ENCODE results near the gene YWHAQ. TPM values are rescaled to one million over a fixed set of nuclear protein-coding genes. Genes with fewer than 3 reads are reported as not detected.
A peak's percentile ranks its signal among the peaks of the same experiment; 100 is the strongest.

YWHAQ gene
- total and polyA plus RNA-seq, 8 donors: 104 to 226 (median 150) TPM

DNA sequence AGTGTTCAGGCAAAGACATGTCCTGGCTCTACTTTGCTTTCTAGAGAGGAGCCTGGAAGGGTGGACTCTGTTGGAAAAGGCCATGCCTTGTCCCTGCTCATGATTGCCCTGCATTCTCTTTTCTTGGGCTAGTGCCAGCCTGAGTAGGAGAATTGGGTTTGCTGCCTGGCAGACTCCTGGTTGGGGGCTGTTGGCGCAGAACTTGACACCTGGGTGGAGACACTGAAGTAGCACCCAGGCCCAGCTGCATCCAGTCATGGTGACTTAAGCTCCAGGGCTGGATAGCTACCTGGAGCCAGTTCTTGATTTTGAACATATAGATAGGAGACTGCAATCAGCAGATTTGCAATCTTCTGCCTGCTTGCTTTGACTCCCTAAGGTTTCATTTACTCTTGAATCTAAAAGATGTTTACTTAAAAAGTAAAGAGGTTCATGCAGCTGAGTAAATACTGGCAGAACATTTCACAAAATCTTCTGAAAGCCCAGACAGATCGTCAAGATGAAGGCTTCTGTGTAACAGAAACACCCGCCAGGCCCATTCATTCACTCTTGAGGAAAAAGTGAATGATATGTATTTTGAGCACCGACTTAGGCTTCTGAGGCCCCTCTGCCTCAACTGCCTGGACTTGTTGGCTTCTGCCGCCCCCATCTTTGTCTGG, 38.0 kb upstream of the YWHAQ start:
- peak overlapping the region in 2 of 5 donors; percentile 36 to 51 for H3K27ac ChIP-seq
- H3K27me3 ChIP-seq: no peaks in the 10 kb centered on the region
- H3K4me3 ChIP-seq: no peak overlapping the region
- H3K4me1 ChIP-seq: peaks cover 10 to 13% (median 13%) of the 10 kb centered on the region in 4 donors
- 32 to 56% (median 44%) methylated on average over 5 of the region's 5 CpGs for WGBS, 5 donors
- DNase-seq: peak; percentile 29
- H3K9me3 ChIP-seq: no peaks in the 10 kb centered on the region
- H3K36me3 ChIP-seq: no peaks in the 10 kb centered on the region
- intact Hi-C loops (cut with DNase I; ENCODE audit: low total_unique reads): no loop called here
- no peak for TF ChIP-seq POLR2A (IDR thresholded peaks at IDR 0.05)
- TF ChIP-seq, protein P1, sequence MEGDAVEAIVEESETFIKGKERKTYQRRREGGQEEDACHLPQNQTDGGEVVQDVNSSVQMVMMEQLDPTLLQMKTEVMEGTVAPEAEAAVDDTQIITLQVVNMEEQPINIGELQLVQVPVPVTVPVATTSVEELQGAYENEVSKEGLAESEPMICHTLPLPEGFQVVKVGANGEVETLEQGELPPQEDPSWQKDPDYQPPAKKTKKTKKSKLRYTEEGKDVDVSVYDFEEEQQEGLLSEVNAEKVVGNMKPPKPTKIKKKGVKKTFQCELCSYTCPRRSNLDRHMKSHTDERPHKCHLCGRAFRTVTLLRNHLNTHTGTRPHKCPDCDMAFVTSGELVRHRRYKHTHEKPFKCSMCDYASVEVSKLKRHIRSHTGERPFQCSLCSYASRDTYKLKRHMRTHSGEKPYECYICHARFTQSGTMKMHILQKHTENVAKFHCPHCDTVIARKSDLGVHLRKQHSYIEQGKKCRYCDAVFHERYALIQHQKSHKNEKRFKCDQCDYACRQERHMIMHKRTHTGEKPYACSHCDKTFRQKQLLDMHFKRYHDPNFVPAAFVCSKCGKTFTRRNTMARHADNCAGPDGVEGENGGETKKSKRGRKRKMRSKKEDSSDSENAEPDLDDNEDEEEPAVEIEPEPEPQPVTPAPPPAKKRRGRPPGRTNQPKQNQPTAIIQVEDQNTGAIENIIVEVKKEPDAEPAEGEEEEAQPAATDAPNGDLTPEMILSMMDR (IDR thresholded peaks at IDR 0.05): no peak
- TF ChIP-seq EP300 (IDR thresholded peaks at IDR 0.05): no peak
- TF ChIP-seq POLR2AphosphoS5 (IDR thresholded peaks at IDR 0.05): no peak

DNA sequence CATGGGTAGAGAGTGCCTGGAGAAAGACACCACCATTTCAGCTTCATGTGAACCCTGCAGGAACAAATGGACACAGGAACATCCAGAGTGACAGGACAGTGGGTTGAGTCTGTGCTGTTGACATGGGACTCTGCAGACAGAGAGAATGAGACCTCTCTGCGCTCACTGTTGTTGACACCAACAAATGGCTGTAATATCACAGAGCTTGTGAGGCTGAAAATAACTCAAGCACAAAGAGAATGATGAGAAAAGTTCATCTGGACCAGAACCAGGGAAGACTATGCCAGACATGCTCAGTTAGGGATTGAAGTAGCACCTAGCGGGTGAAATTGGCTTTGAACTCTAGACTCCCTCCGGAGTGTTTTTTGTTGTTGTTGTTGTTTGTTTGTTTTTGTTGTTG, 37.0 kb upstream of the YWHAQ start:
- TF ChIP-seq POLR2AphosphoS5 (IDR thresholded peaks at IDR 0.05) (no peak), EP300 (IDR thresholded peaks at IDR 0.05) (no peak), POLR2A (IDR thresholded peaks at IDR 0.05) (no peak)
- TF ChIP-seq, protein P1 (IDR thresholded peaks at IDR 0.05): no peak
- Histone ChIP-seq H3K9me3 (no peaks in the 10 kb centered on the region), H3K4me3 (no peak overlapping the region), H3K36me3 (no peaks in the 10 kb centered on the region), H3K27ac (no peak overlapping the region), H3K4me1 (peaks cover 10 to 13% (median 13%) of the 10 kb centered on the region in 4 donors), H3K27me3 (no peaks in the 10 kb centered on the region)
- intact Hi-C loops (cut with DNase I; ENCODE audit: low total_unique reads): no loop called here
- DNase-seq: no peak
- WGBS, 5 donors: 87 to 97% (median 94%) methylated on average over 3 of the region's 3 CpGs

DNA sequence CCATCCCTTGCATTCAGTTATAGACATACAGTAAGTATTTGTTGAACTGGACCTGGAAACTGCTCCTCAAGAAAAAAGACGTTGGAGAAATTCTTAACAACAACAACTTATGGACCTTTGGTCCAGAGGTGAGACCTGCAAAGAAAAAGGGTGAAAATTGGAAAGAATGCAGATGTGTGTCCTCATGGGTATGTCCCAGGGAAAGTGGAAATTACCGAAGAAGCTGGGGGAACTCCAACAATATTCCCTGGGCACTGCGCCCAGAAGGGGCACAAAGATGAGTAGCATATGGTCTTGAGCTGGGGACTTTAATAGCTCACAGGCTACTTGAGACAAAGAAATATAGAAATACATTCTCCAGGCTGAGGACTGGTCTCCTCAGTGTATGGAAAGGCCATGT, 35.5 kb upstream of the YWHAQ start:
- DNase-seq: no peak
- H3K36me3 ChIP-seq: no peaks in the 10 kb centered on the region

DNA sequence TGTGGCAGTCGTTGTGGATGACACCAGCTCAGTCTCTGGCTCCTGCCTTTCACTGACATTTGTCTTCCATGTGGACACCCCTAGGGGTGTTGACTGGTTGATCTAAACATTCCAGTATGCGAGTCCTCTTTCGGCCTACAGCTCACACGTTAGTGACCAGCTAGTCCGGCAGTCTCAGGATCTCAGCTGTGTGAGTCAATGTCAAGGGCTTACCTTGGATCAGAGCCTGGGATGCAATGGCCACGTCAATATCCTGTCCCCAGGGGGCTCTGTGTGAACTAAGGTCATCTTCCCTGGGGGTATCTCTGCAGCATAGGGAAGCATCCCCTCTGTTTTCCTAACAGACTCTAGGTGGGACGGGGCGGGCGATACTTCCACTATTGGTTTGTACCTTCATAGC, 35.1 kb upstream of the YWHAQ start:
- no peak overlapping the region for H3K27ac ChIP-seq
- no peaks in the 10 kb centered on the region for H3K36me3 ChIP-seq
- H3K4me1 ChIP-seq: peaks cover 10 to 13% (median 13%) of the 10 kb centered on the region in 4 donors
- no peaks in the 10 kb centered on the region for H3K9me3 ChIP-seq
- 72 to 86% (median 81%) methylated on average over 9 of the region's 9 CpGs for WGBS, 5 donors
- intact Hi-C loops (cut with DNase I; ENCODE audit: low total_unique reads): no loop called here
- no peak overlapping the region for H3K4me3 ChIP-seq
- TF ChIP-seq EP300 (IDR thresholded peaks at IDR 0.05) (no peak), POLR2AphosphoS5 (IDR thresholded peaks at IDR 0.05) (no peak), POLR2A (IDR thresholded peaks at IDR 0.05) (no peak)
- TF ChIP-seq, protein P1 (IDR thresholded peaks at IDR 0.05): no peak
- H3K27me3 ChIP-seq: no peaks in the 10 kb centered on the region
- DNase-seq: no peak

More for the DNA sequence above, 35.5 kb upstream of the YWHAQ start:
- 65 to 78% (median 68%) methylated on average over 3 of the region's 3 CpGs for WGBS, 5 donors
- intact Hi-C loops (cut with DNase I; ENCODE audit: low total_unique reads): no loop called here
- H3K27ac ChIP-seq: no peak overlapping the region
- no peak overlapping the region for H3K4me3 ChIP-seq
- no peaks in the 10 kb centered on the region for H3K9me3 ChIP-seq
- TF ChIP-seq EP300 (IDR thresholded peaks at IDR 0.05): no peak
- TF ChIP-seq POLR2A (IDR thresholded peaks at IDR 0.05): no peak
- TF ChIP-seq, protein P1 (IDR thresholded peaks at IDR 0.05): no peak
- TF ChIP-seq POLR2AphosphoS5 (IDR thresholded peaks at IDR 0.05): no peak
- H3K4me1 ChIP-seq: peaks cover 10 to 13% (median 13%) of the 10 kb centered on the region in 4 donors
- no peaks in the 10 kb centered on the region for H3K27me3 ChIP-seq
